Memory B cell (primary cell): ENCODE results near the gene SMIM17.

Experiments used
- ATAC-seq: fragments of 150-1000 bp; cut with Tn5 transposase; 2 replicates; pipeline ENCODE4 v1.10.0; 2021; ENCODE audit warnings: low read depth, mild to moderate bottlenecking, moderate library complexity
- DNase-seq, 2 donors: peaks; one replicate each; pipeline ENCODE4 v3.0.0; 2022; ENCODE audit warnings: low spot score in 2 of 2
- H3K27ac Mint-ChIP-seq: one replicate; pipeline ENCODE4 v1.8.0; 2022; ENCODE audit warnings: mild to moderate bottlenecking, moderate library complexity, mixed read lengths
- H3K27me3 Mint-ChIP-seq: one replicate; pipeline ENCODE4 v1.8.0; 2022; ENCODE audit warnings: mixed read lengths
- H3K36me3 Mint-ChIP-seq: one replicate; pipeline ENCODE4 v1.8.0; 2022; ENCODE audit warnings: mild to moderate bottlenecking, mixed read lengths
- H3K4me1 Mint-ChIP-seq: one replicate; pipeline ENCODE4 v1.8.0; 2022; ENCODE audit warnings: mixed read lengths
- H3K4me3 Mint-ChIP-seq: one replicate; pipeline ENCODE4 v1.8.0; 2022; ENCODE audit warnings: mild to moderate bottlenecking, moderate library complexity, mixed read lengths
- H3K9me3 Mint-ChIP-seq: one replicate; pipeline ENCODE4 v1.8.0; 2022; ENCODE audit warnings: mixed read lengths

Gene SMIM17

DNA sequence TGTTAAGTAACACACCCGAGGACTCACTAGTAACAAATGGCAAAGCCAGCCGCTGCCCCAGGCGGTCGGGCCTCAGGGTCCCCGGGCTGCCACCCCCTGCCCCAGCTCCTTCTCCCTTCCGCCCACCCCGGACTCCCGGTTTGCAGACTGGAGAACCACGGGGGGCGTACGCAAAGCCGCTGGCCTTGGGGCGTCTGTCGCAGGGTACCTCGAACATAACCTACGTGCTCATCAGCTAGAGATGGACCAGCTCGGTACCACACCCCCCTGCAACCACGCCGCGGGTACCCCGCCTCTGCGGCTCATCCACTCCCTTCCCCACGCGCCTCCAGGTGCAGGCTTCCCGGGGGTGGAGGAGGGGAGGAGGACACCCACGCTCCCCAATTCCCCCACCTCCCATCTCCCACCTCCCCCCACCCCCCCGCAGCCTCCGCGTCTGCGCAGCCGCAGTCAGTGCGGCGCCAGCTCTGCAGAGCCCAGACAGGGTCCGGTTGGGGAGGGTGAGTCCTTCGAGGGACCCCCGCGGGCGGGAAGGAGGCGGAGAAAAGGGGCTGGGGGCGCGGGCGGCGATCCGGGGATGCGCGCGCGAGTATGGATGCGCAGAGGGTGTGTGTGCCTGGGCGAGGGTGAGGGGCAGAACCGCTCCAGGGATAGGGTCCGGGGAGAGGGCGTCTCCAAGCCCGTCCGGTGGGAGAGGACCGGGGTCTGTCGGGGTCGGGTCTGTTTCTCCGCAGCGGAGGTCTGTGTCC, at the start of gene SMIM17:
TSS of gene SMIM17 (plus strand) at position 449 of the 749 bp plus-strand sequence. CDS start 2,509 bp downstream, outside the sequence.
- Mint-ChIP-seq H3K4me1 (no peaks in the 10 kb centered on the region), H3K36me3 (peaks cover 10% of the 10 kb centered on the region), H3K27me3 (peaks cover 12% of the 10 kb centered on the region), H3K27ac (no peak within 1 kb of the TSS), H3K9me3 (peaks cover 26% of the 10 kb centered on the region), H3K4me3 (no peak within 1 kb of the TSS)
- DNase-seq (no peak), ATAC-seq (no peak)

GRCh38 chr19:56594446-56594782, 48.5 kb upstream of the SMIM17 start:
- no peak for ATAC-seq
- Mint-ChIP-seq H3K27ac (peak overlapping the region; percentile 87), H3K4me3 (peak overlapping the region; percentile 93), H3K36me3 (peaks cover 9% of the 10 kb centered on the region), H3K9me3 (peaks cover 17% of the 10 kb centered on the region), H3K27me3 (no peaks in the 10 kb centered on the region), H3K4me1 (peaks cover 23% of the 10 kb centered on the region)
- DNase-seq, result no peak

- Mint-ChIP-seq H3K9me3 (peaks cover 17% of the 10 kb centered on the region), H3K36me3 (peaks cover 11% of the 10 kb centered on the region), H3K4me3 (peak within 1 kb of the TSS; percentile 93), H3K4me1 (peaks cover 23% of the 10 kb centered on the region), H3K27me3 (no peaks in the 10 kb centered on the region), H3K27ac (peak within 1 kb of the TSS; percentile 87)
- peak; percentile 96 for ATAC-seq
- DNase-seq, result peak; percentile 81 to 84
Measured at GRCh38 chr19:56594783-56595547, 48.0 kb upstream of the SMIM17 start, which contains the start of gene ZNF71. TSS of gene ZNF71 (plus strand) at chr19:56595302. CDS start at chr19:56601559, 6,257 bp downstream.

- DNase-seq (no peak), ATAC-seq (peak; percentile 23)
- peaks cover 17% of the 10 kb centered on the region for H3K9me3 Mint-ChIP-seq
- H3K4me1 Mint-ChIP-seq, result peaks cover 23% of the 10 kb centered on the region
- no peaks in the 10 kb centered on the region for H3K27me3 Mint-ChIP-seq
- H3K4me3 Mint-ChIP-seq, result peak overlapping the region; percentile 93
- peak overlapping the region; percentile 87 for H3K27ac Mint-ChIP-seq
- peaks cover 12% of the 10 kb centered on the region for H3K36me3 Mint-ChIP-seq
Measured at GRCh38 chr19:56595548-56595899, 47.4 kb upstream of the SMIM17 start.

GRCh38 chr19:56596676-56597075, 46.3 kb upstream of the SMIM17 start:
- ATAC-seq, result no peak
- H3K4me3 Mint-ChIP-seq, result peak overlapping the region; percentile 11
- H3K36me3 Mint-ChIP-seq, result peaks cover 20% of the 10 kb centered on the region
- H3K27ac Mint-ChIP-seq, result no peak overlapping the region
- peaks cover 16% of the 10 kb centered on the region for H3K9me3 Mint-ChIP-seq
- no peak for DNase-seq
- H3K4me1 Mint-ChIP-seq, result peaks cover 28% of the 10 kb centered on the region
- H3K27me3 Mint-ChIP-seq, result no peaks in the 10 kb centered on the region

DNA sequence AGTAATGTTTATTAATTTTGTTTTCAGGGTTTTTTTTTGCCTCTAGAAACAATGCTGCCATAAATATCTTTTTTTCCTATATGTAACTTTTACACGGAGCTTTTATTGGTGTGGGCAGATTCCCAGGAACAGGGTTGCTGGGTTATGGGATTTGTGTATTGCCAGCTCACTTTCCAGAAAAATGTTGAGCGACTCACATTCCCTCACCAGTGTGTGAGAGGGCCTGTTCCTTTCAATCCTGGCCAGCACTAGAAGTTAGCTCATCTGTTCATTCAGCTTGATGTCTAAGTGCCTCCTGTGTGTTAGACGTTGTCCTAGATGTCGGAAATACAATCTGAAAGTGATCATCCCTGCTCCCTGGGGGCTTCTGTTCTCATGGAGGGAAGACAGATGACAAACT, 45.3 kb upstream of the SMIM17 start:
- Mint-ChIP-seq H3K9me3 (peaks cover 18% of the 10 kb centered on the region), H3K4me1 (peaks cover 29% of the 10 kb centered on the region), H3K27me3 (no peaks in the 10 kb centered on the region), H3K27ac (no peak overlapping the region), H3K4me3 (no peak overlapping the region), H3K36me3 (peaks cover 28% of the 10 kb centered on the region)
- DNase-seq (no peak), ATAC-seq (no peak)

DNA sequence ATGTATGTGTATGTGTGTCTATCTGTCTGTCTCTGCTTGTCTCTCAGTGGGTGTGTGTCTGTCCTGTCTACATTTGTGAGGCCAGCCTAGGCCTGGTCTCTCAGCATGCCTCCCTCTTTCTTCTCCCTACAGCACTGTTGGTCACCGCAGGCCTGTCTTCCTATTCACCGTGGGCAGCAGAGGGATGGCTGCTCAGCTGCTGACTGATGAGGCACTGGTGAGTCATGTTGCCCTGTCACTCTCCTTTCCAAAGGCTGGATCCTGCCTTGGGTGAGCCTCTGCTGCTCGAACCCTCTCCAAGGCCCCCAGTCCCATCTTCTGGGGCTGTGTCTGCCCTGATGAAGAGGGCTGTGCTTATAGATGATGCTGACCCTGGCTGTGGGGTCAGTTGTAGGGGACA, 41.6 kb upstream of the SMIM17 start:
- H3K9me3 Mint-ChIP-seq, result peaks cover 18% of the 10 kb centered on the region
- H3K36me3 Mint-ChIP-seq, result peaks cover 52% of the 10 kb centered on the region
- H3K4me3 Mint-ChIP-seq, result no peak overlapping the region
- no peak overlapping the region for H3K27ac Mint-ChIP-seq
- peaks cover 11% of the 10 kb centered on the region for H3K4me1 Mint-ChIP-seq
- DNase-seq, result no peak
- ATAC-seq, result no peak
- no peaks in the 10 kb centered on the region for H3K27me3 Mint-ChIP-seq

DNA sequence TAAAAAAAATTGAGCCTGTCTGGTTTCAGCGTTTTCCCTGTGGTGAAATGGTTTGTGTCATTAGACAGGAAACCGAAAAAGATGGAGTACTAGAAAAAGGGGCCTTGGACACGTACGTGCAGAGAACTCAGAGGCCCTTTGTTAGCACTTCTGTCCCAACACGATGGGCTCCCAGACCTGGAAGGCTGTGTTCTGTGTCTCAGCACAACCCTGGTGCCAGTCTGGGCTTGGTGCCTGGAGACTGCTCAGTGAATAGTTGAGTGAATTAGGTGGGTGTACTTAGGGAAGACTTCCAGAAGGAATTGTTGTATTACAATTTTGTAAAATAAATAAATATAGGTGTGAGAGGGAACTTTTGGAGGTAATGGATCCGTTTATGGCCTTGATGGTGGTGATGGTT, 39.1 kb upstream of the SMIM17 start:
- Mint-ChIP-seq H3K9me3 (peaks cover 16% of the 10 kb centered on the region), H3K36me3 (peaks cover 61% of the 10 kb centered on the region), H3K27ac (no peak overlapping the region), H3K4me1 (peaks cover 6% of the 10 kb centered on the region), H3K4me3 (no peak overlapping the region), H3K27me3 (no peaks in the 10 kb centered on the region)
- DNase-seq (no peak), ATAC-seq (no peak)

DNA sequence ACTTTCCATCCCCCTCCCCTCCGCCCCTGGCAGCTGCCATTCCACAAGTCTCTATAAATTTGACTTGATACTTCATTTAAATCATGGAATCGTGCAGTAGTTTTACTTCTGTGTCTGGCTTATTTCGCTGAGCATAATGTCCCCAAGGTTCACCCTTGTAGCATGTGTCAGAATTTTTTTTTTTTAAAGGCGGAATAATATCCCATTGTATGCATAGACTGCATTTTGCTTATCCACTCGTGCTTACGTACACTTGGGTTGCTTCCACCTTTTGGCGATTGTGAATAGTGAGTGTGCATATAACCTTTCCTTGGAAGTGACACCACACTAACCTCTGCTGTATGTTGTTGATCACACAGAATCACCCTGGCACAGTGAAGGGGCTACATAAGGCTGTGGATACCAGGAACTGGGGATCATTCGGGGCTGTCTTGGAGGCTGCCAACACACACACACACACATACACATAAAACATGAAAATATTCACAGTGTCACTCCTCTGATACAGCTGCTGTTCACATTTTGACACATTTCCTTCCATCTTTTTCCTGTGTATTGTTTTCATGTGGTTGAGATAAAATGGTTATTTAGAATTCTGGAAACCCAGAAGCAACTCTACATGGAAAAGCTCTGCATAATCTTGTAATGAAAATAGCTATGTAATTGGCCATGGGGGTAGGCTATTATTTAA, 34.5 kb upstream of the SMIM17 start:
- Mint-ChIP-seq H3K27ac (no peak overlapping the region), H3K4me1 (no peaks in the 10 kb centered on the region), H3K27me3 (no peaks in the 10 kb centered on the region), H3K4me3 (no peak overlapping the region), H3K9me3 (peaks cover 14% of the 10 kb centered on the region), H3K36me3 (peaks cover 62% of the 10 kb centered on the region)
- no peak for ATAC-seq
- no peak for DNase-seq

DNA sequence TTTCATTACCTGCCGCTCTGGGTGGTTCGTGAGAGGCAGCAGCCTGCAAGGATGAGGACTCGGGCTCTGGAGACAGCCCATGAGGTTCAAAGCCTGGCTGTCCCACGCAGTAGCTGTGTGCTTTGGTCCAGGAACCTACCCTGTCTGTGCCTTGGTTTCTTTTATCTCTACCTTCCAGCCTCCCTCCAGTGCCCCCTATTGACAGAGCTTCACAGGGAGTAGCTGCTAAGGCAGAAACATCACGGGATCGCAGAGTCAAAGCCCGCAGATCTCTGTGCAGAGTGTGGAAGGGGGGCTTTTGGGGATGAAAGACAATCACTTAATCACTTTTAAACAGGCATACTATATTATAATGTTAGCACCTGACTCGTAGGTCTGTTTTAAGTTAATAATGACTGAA, 31.7 kb upstream of the SMIM17 start:
- Mint-ChIP-seq H3K27ac (no peak overlapping the region), H3K4me3 (no peak overlapping the region), H3K27me3 (no peaks in the 10 kb centered on the region), H3K4me1 (no peaks in the 10 kb centered on the region), H3K36me3 (peaks cover 72% of the 10 kb centered on the region), H3K9me3 (peaks cover 26% of the 10 kb centered on the region)
- no peak for DNase-seq
- ATAC-seq, result no peak

DNA sequence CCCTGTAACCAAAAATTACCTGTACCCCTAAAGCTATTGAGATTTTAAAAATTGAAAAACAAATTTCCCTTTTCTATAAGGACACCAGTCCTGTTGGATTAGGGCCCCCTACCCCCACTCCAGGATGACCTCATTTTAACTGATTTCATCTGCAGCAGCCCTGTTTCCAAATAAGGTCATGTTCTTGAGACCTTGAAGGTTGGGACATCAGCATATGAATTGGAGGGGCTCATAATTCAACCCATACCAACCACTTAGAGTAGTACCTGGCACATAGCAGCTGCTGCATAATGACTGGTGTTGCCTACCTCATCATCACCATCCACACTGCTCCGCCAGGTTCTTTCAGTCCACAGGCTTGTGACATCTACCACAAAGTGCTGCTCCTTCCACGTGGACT, 30.2 kb upstream of the SMIM17 start:
- Mint-ChIP-seq H3K4me1 (no peaks in the 10 kb centered on the region), H3K27ac (no peak overlapping the region), H3K9me3 (peaks cover 28% of the 10 kb centered on the region), H3K36me3 (peaks cover 81% of the 10 kb centered on the region), H3K4me3 (no peak overlapping the region), H3K27me3 (no peaks in the 10 kb centered on the region)
- ATAC-seq (no peak), DNase-seq (no peak)

DNA sequence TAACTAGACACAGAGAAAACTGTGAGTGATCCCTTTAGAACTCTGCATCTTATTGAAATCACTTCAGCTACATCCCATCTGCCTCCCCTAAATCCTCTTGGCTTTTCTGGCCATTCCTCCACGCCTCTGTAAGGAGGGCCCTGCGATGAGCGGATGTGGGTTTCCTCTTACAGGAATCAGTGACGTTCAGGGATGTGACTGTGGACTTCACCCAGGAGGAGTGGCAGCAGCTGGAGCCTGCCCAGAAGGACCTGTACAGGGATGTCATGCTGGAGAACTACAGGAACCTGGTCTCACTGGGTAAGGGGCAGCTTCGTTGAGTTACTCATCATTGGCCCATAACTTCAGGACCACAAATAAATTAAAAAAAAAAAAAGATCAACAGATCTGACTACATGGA, 29.3 kb upstream of the SMIM17 start:
- Mint-ChIP-seq H3K27me3 (no peaks in the 10 kb centered on the region), H3K4me1 (no peaks in the 10 kb centered on the region), H3K4me3 (no peak overlapping the region), H3K9me3 (peaks cover 28% of the 10 kb centered on the region), H3K27ac (no peak overlapping the region), H3K36me3 (peaks cover 81% of the 10 kb centered on the region)
- DNase-seq (no peak), ATAC-seq (no peak)

DNA sequence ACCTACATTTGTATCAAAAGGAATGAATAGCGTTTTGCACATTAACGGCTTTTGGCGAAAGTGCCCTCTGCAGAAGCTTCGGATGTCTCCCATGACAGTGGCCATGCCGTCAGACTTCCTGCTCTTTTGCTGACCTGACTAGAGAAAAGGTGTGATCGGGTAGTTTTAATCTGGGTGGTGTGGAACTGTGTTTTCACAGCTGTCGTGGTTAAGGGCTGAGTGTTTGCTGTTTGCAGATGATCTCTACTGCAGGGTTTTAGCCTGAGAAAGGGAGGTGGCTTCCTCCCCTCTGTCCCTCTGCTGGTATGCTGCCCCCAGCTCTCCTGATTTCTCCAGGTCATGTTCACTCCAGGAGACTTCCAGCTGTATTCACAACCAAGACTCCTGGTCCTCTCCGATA, 25.4 kb upstream of the SMIM17 start:
- Mint-ChIP-seq H3K36me3 (peaks cover 80% of the 10 kb centered on the region), H3K4me1 (no peaks in the 10 kb centered on the region), H3K27ac (no peak overlapping the region), H3K27me3 (no peaks in the 10 kb centered on the region), H3K4me3 (no peak overlapping the region), H3K9me3 (peaks cover 23% of the 10 kb centered on the region)
- DNase-seq (no peak), ATAC-seq (no peak)

- ATAC-seq (no peak), DNase-seq (no peak)
- Mint-ChIP-seq H3K9me3 (peaks cover 16% of the 10 kb centered on the region), H3K27me3 (no peaks in the 10 kb centered on the region), H3K4me1 (no peaks in the 10 kb centered on the region), H3K27ac (no peak overlapping the region), H3K4me3 (no peak overlapping the region), H3K36me3 (peaks cover 75% of the 10 kb centered on the region)
Measured at GRCh38 chr19:56619121-56619520, 23.8 kb upstream of the SMIM17 start.
